GM23248 (cell line): Measurements from ENCODE around the gene PIH1D1.

Experiments used
- EZH2 ChIP-seq: fragments of 200-600 bp; sonication (generic); IDR thresholded peaks from 2 replicates; pipeline ENCODE4 v1.6.1; 2018; ENCODE audit warnings: antibody characterized with exemption, mild to moderate bottlenecking; ENCODE audit not compliant: insufficient read depth, poor library complexity, severe bottlenecking
- EZH2phosphoT487 ChIP-seq: fragments of 200-600 bp; sonication (generic); IDR thresholded peaks from 2 replicates; pipeline ENCODE4 v1.6.1; 2018; ENCODE audit warnings: antibody characterized with exemption, moderate library complexity, mild to moderate bottlenecking, low read depth; ENCODE audit not compliant: insufficient read depth

DNA sequence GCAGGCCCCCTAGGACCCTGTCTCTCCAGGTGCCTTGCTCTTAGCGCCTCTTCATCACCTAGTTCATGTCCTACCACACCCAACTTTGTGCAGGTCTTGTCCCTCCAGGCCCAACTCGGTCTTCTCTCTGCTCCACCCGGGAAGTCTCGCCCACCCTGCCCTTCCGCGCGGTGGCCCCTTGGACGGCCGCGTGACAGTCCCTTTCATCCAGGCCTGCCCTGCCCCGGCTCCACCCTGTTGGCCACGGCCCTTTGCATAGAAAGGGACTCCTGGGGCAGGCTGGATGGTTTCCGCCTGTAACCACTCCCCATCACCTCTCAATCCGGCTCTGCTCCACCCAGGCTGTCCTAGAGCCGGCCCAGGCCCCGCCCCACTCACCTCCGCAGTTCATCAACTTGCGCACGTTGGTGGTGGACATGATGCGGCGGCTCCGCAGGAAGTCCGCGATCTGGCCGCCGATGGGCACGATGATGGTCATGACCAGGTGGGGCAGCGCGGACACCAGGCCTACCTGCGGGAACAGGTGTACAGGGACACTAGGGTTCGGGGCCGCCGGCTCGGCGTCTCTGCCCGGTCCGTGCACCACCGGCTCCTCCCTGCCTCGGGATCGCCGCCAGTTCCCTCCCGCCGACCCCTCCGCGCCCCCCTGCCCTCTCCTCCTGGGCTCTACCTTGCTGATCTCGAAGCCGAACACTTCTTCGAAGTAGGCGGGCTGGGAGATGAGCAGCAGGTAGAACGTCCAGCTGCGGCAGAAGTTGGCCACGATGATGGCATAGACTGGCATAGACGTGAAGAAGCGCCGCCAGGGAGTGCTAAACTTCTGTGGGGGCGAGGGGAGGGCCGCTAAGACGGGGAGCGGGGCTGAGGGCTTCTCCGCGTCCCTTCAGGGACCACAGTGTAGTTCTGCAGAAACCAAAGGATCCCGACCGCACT is 19.2 kb downstream of the PIH1D1 start:
- TF ChIP-seq EZH2: no peak
- TF ChIP-seq EZH2phosphoT487: no peak
